Stimulated activated CD8-positive, alpha-beta memory T cell treated with anti-CD3 and anti-CD28 coated beads, Interleukin-4, amount 100 ng/mL, for 24 hours (primary cell): ENCODE measurements around the gene PPP2R5C.

ENCODE experiments used
- DNase-seq: peaks from one replicate; pipeline ENCODE4 v3.0.0-alpha.2; 2020; ENCODE audit warnings: low read depth

The PPP2R5C gene

GRCh38 chr14:101755591-101756324, 5.8 kb upstream of the PPP2R5C start:
- DNase-seq: no peak

GRCh38 chr14:101757064-101757838, 4.3 kb upstream of the PPP2R5C start:
- no peak for DNase-seq

- DNase-seq: no peak
These were observed 3.7 kb upstream of the PPP2R5C start for GRCh38 chr14:101757839-101758211.

- DNase-seq: no peak
These were observed 2.5 kb upstream of the PPP2R5C start for GRCh38 chr14:101758913-101759593.

GRCh38 chr14:101760138-101761011, 1.1 kb upstream of the PPP2R5C start:
- peak; percentile 91 for DNase-seq

GRCh38 chr14:101761881-101762529, 496 bp downstream of the PPP2R5C start:
- DNase-seq: peak; percentile 27

GRCh38 chr14:101762530-101763101, 1.1 kb downstream of the PPP2R5C start:
- no peak for DNase-seq

GRCh38 chr14:101763941-101764709, 2.6 kb downstream of the PPP2R5C start:
- no peak for DNase-seq

- DNase-seq: no peak
These were observed 6.3 kb downstream of the PPP2R5C start for GRCh38 chr14:101767618-101768362.

- no peak for DNase-seq
These were observed 8.7 kb downstream of the PPP2R5C start for GRCh38 chr14:101770183-101770582.

- no peak for DNase-seq
These were observed 11.3 kb downstream of the PPP2R5C start for GRCh38 chr14:101772770-101773169.

- no peak for DNase-seq
These were observed 11.9 kb downstream of the PPP2R5C start for GRCh38 chr14:101773378-101773777.

GRCh38 chr14:101774006-101774795, 12.7 kb downstream of the PPP2R5C start:
- no peak for DNase-seq

- no peak for DNase-seq
These were observed 13.3 kb downstream of the PPP2R5C start for GRCh38 chr14:101774814-101775213.

GRCh38 chr14:101775826-101776225, 14.3 kb downstream of the PPP2R5C start:
- no peak for DNase-seq

GRCh38 chr14:101776344-101776743, 14.8 kb downstream of the PPP2R5C start:
- DNase-seq: no peak

- no peak for DNase-seq
These were observed 18.9 kb downstream of the PPP2R5C start for GRCh38 chr14:101780390-101780789.

- DNase-seq: no peak
These were observed 19.4 kb downstream of the PPP2R5C start for GRCh38 chr14:101780887-101781239.
